K562 (cell line): ENCODE results near the gene FMNL3. TPM values are rescaled to one million over a fixed set of nuclear protein-coding genes. Genes with fewer than 3 reads are reported as not detected.

ENCODE experiments used
- AFF1 ChIP-seq, 2 experiments: fragments of 450-650 bp; IDR thresholded peaks; 2 replicates each; pipeline ENCODE4 v1.6.1; 2018; ENCODE audit warnings: mild to moderate bottlenecking in 2 of 2, low read depth in 1 of 2; ENCODE audit not compliant: partially characterized antibody in 2 of 2
- CGGBP1 ChIP-seq: fragments of 250-450 bp; sonication (Bioruptor Pico); IDR thresholded peaks from 2 replicates; pipeline ENCODE4 v1.9.0; 2021; ENCODE audit warnings: mild to moderate bottlenecking
- CREM ChIP-seq: IDR thresholded peaks from 2 replicates; pipeline ENCODE4 v1.6.1; 2014; ENCODE audit warnings: antibody characterized with exemption, low read depth
- ERF ChIP-seq: fragments of 450-650 bp; formaldehyde crosslinking; IDR thresholded peaks from 2 replicates; pipeline ENCODE4 v1.4.0; 2020; ENCODE audit warnings: mild to moderate bottlenecking, mixed read lengths
- ETV5 ChIP-seq: sonication (generic); formaldehyde crosslinking; IDR thresholded peaks from 2 replicates; pipeline ENCODE4 v1.4.0; 2020; ENCODE audit warnings: low read depth, mild to moderate bottlenecking, missing genetic modification reagents
- GABPA ChIP-seq: fragments of 200-800 bp; sonication (Bioruptor generic); conservative IDR thresholded peaks from 2 replicates; pipeline ENCODE4 v1.6.1; 2016; ENCODE audit warnings: low read depth, missing genetic modification characterization, missing compliant biosample characterization
- GATAD2B ChIP-seq: fragments of 450-650 bp; IDR thresholded peaks from 2 replicates; pipeline ENCODE4 v1.6.1; 2017; ENCODE audit warnings: mild to moderate bottlenecking, borderline replicate concordance
- GTF3C2 ChIP-seq: IDR thresholded peaks from 3 replicates; pipeline ENCODE4 v1.6.1; 2011; ENCODE audit warnings: borderline replicate concordance, mild to moderate bottlenecking, moderate library complexity; ENCODE audit not compliant: insufficient read length; ENCODE audit errors: extremely low read depth
- KAT2B ChIP-seq: IDR thresholded peaks from one replicate; pipeline ENCODE4 v1.6.1; 2012; ENCODE audit warnings: low read depth, mild to moderate bottlenecking, control low read depth, inconsistent platforms, low read length, moderate library complexity
- L3MBTL2 ChIP-seq: fragments of 450-650 bp; IDR thresholded peaks from 2 replicates; pipeline ENCODE4 v1.6.1; 2016; ENCODE audit warnings: mild to moderate bottlenecking, moderate library complexity
- TBP ChIP-seq: optimal IDR thresholded peaks from 2 replicates; pipeline ENCODE3; 2011; ENCODE audit warnings: low read depth, low read length, improper control_type of control experiment
- ZNF57 ChIP-seq: fragments of 450-650 bp; formaldehyde crosslinking; IDR thresholded peaks from 2 replicates; pipeline ENCODE4 v1.4.0; 2020; ENCODE audit warnings: mild to moderate bottlenecking, moderate library complexity
- ZNF740 ChIP-seq, 3 experiments: fragments of 200-800 bp in 1 of 3; sonication (Bioruptor generic) in 1 of 3; sonication (generic) in 1 of 3; formaldehyde crosslinking in 1 of 3; IDR thresholded peaks; 2 replicates each; pipeline versions ENCODE4 v1.6.1 to v1.8.0; 2016 to 2022; ENCODE audit warnings: mild to moderate bottlenecking in 2 of 3, missing compliant biosample characterization in 2 of 3, missing genetic modification characterization in 2 of 3, missing genetic modification reagents in 1 of 3
- ZNF76 ChIP-seq: fragments of 250-450 bp; sonication (Bioruptor Pico); IDR thresholded peaks from 2 replicates; pipeline ENCODE4 v1.4.0; 2020; ENCODE audit warnings: mild to moderate bottlenecking, moderate library complexity, borderline replicate concordance
- ZNF766 ChIP-seq: fragments of 200-800 bp; sonication (Bioruptor generic); conservative IDR thresholded peaks from 2 replicates; pipeline ENCODE4 v1.6.1; 2016; ENCODE audit warnings: missing genetic modification characterization, missing compliant biosample characterization
- polyA plus RNA-seq, 8 experiments: library from polyadenylated mRNA; depleted of rRNA in 4 of 8; stranded (reverse) in 5 of 8; unstranded in 3 of 8; fragments of >200 nt; fragmentation: Nextera tagmentation in 2 of 8; fragmentation: Illumina TruSeq in 1 of 8; extraction: Ambion mirVana in 2 of 8; extraction: Trizol in 1 of 8; gene quantifications; 2 replicates each; pipeline versions ENCODE4 v1.2.1 to v1.2.3, GENCODE V29; 2011 to 2014; ENCODE audit warnings: inconsistent platforms in 1 of 8, missing spikeins in 1 of 8
- total RNA-seq, 7 experiments: library from RNA; depleted of rRNA in 6 of 7; stranded (reverse); fragments of >200 nt in 6 of 7; fragmentation: Illumina TruSeq in 2 of 7; extraction: Trizol in 2 of 7; gene quantifications; 2 replicates each; pipeline versions ENCODE4 v1.2.1 to v1.2.3, GENCODE V29; 2011 to 2021; ENCODE audit warnings: low replicate concordance in 1 of 7

The FMNL3 gene
- total and polyA plus RNA-seq, 9 of the 15 experiments (the other 6 are each of a cell fraction or from before 2014, with no cell fraction given), result 0.49 to 14.4 (median 6.8) TPM

GRCh38 chr12:49644620-49644994, 62.6 kb downstream of the FMNL3 start (continued):
- TF ChIP-seq GTF3C2 (no peak), CREM (0 out of 2 replicates have a peak, but pooled peaks have one; percentile 15), L3MBTL2 (0 out of 2 replicates have a peak, but pooled peaks have one; percentile 26), KAT2B (no peak), AFF1 (IDR thresholded peaks at IDR 0.05; ENCODE audit: low read depth in 1 of 2, partially characterized antibody in 2 of 2) (no peak), CGGBP1 (CRISPR knock-in tag) (no peak), ETV5 (peak; percentile 57; the same call in 1 of the 2 replicates), TBP (no peak), ERF (CRISPR knock-in tag) (no peak), ZNF57 (CRISPR knock-in tag) (no peak), ZNF766 (CRISPR knock-in tag) (0 out of 2 replicates have a peak, but pooled peaks have one; percentile 21), GABPA (tag) (no peak), ZNF76 (CRISPR knock-in tag) (no peak), ZNF740 (CRISPR knock-in tag; IDR thresholded peaks at IDR 0.05) (no peak), ZNF740 (tag; IDR thresholded peaks at IDR 0.05) (no peak), GATAD2B (no peak)
